H1 (cell line): ENCODE measurements around the gene TBCE. TPM values are rescaled to one million over a fixed set of nuclear protein-coding genes. Genes with fewer than 3 reads are reported as not detected.

Experiments used
- CTCF ChIA-PET: fragments of 300-600 bp; sonication (Branson Sonifier 250); formaldehyde crosslinking; loops from one replicate; lab custom pipeline; 2021; ENCODE audit not compliant: partially characterized antibody; lab: Charles Lee
- POLR2A ChIA-PET: fragments of 300-600 bp; sonication (Branson Sonifier 250); formaldehyde crosslinking; loops from one replicate; lab custom pipeline; 2021; ENCODE audit warnings: inconsistent platforms; ENCODE audit not compliant: partially characterized antibody; lab: Charles Lee
- DNase-seq, 2 experiments: peaks; one replicate each; pipeline versions ENCODE4 v3.0.0 to v3.0.0-alpha.2; 2010 to 2022; ENCODE audit warnings: low spot score in 2 of 2, low read depth in 1 of 2, mixed read lengths in 1 of 2
- FAIRE-seq: peaks from 2 replicates; lab custom pipeline; 2011; peaks lifted over from hg19 to GRCh38; lab: Jason Lieb, UNC
- H2AFZ ChIP-seq: 2 replicates; pipeline ENCODE4 v1.8.1; 2012; ENCODE audit warnings: low read length, inconsistent platforms
- H2AK5ac ChIP-seq: 2 replicates; pipeline ENCODE4 v1.6.1; 2013; ENCODE audit warnings: low read depth, low read length
- H2BK120ac ChIP-seq: replicated peaks from 2 replicates; pipeline ENCODE3; 2013; ENCODE audit warnings: low read depth, low read length, inconsistent platforms
- H2BK12ac ChIP-seq: 2 replicates; pipeline ENCODE4 v1.6.1; 2013; ENCODE audit warnings: low read depth, low read length
- H2BK15ac ChIP-seq: 2 replicates; pipeline ENCODE4 v1.6.1; 2013; ENCODE audit warnings: low read length
- H2BK20ac ChIP-seq: 2 replicates; pipeline ENCODE4 v1.6.1; 2013; ENCODE audit warnings: low read length
- H2BK5ac ChIP-seq: 2 replicates; pipeline ENCODE4 v1.6.1; 2013; ENCODE audit warnings: low read depth, low read length
- H3K14ac ChIP-seq: 2 replicates; pipeline ENCODE4 v1.6.1; 2013; ENCODE audit warnings: inconsistent platforms; ENCODE audit not compliant: insufficient read length
- H3K18ac ChIP-seq: 2 replicates; pipeline ENCODE4 v1.6.1; 2013; ENCODE audit warnings: low read length; ENCODE audit errors: extremely low read depth
- H3K23ac ChIP-seq: 2 replicates; pipeline ENCODE4 v1.6.1; 2013; ENCODE audit warnings: inconsistent platforms; ENCODE audit not compliant: insufficient read length
- H3K23me2 ChIP-seq: 2 replicates; pipeline ENCODE4 v1.6.1; 2013; ENCODE audit warnings: low read depth, low read length
- H3K27ac ChIP-seq: 2 replicates; pipeline ENCODE4 v1.6.1; 2011; ENCODE audit warnings: low read depth, low read length, inconsistent platforms
- H3K27me3 ChIP-seq, 4 experiments: replicated peaks in 1 of 4; 1 replicate in 1 of 4; 2 replicates in 3 of 4; pipeline versions ENCODE4 v1.6.1 to v1.8.1; 2011 to 2013; ENCODE audit warnings: low read length in 3 of 4, mild to moderate bottlenecking in 3 of 4, inconsistent platforms in 2 of 4, mixed read lengths in 2 of 4, moderate library complexity in 1 of 4; ENCODE audit not compliant: control insufficient read depth in 3 of 4, insufficient read depth in 3 of 4; ENCODE audit errors: extremely low read depth in 1 of 4
- H3K36me3 ChIP-seq, 4 experiments: 2 replicates each; pipeline versions ENCODE4 v1.6.1 to v1.8.1; 2011 to 2013; ENCODE audit warnings: mild to moderate bottlenecking in 4 of 4, low read length in 3 of 4, moderate library complexity in 2 of 4, control low read depth in 1 of 4, inconsistent platforms in 1 of 4; ENCODE audit not compliant: insufficient read depth in 4 of 4, control insufficient read depth in 2 of 4
- H3K4ac ChIP-seq: replicated peaks from 2 replicates; pipeline ENCODE3; 2013; ENCODE audit warnings: low read length, low read depth, mixed read lengths, inconsistent platforms; ENCODE audit not compliant: insufficient read length
- H3K4me1 ChIP-seq, 4 experiments: replicated peaks in 1 of 4; 1 replicate in 1 of 4; 2 replicates in 3 of 4; pipeline versions ENCODE4 v1.6.1 to v1.8.1; 2011 to 2013; ENCODE audit warnings: low read length in 3 of 4, inconsistent platforms in 2 of 4, mixed read lengths in 1 of 4; ENCODE audit not compliant: insufficient read depth in 4 of 4, control insufficient read depth in 3 of 4
- H3K4me2 ChIP-seq, 2 experiments: 2 replicates each; pipeline versions ENCODE4 v1.6.1 to v1.8.1; 2011 to 2013; ENCODE audit warnings: low read depth in 2 of 2, low read length in 2 of 2, control low read depth in 1 of 2, inconsistent platforms in 1 of 2, mild to moderate bottlenecking in 1 of 2; ENCODE audit not compliant: insufficient read depth in 1 of 2
- H3K4me3 ChIP-seq, 4 experiments: fragments of 200-600, 300-600 bp in 1 of 4; sonication (generic), shearing (Covaris generic), sonication (Bioruptor Twin) in 1 of 4; 2 replicates each; pipeline versions ENCODE4 v1.5.1 to v1.8.1; 2011 to 2016; ENCODE audit warnings: low read length in 4 of 4, low read depth in 3 of 4, control low read depth in 2 of 4, inconsistent platforms in 2 of 4, mild to moderate bottlenecking in 2 of 4, mixed read lengths in 1 of 4, moderate library complexity in 1 of 4; ENCODE audit not compliant: insufficient read depth in 2 of 4; ENCODE audit errors: extremely low read depth in 1 of 4
- H3K56ac ChIP-seq: replicated peaks from 2 replicates; pipeline ENCODE3; 2013; ENCODE audit warnings: low read depth, mild to moderate bottlenecking, mixed read lengths, low read length, inconsistent platforms; ENCODE audit not compliant: insufficient read length
- H3K79me1 ChIP-seq: 2 replicates; pipeline ENCODE4 v1.6.1; 2013; ENCODE audit warnings: low read depth, low read length, control low read depth
- H3K79me2 ChIP-seq, 2 experiments: 2 replicates each; pipeline versions ENCODE4 v1.6.1 to v1.8.1; 2012 to 2013; ENCODE audit warnings: low read length in 2 of 2, mild to moderate bottlenecking in 2 of 2, inconsistent platforms in 1 of 2; ENCODE audit not compliant: insufficient read depth in 2 of 2, control insufficient read depth in 1 of 2
- H3K9ac ChIP-seq, 4 experiments: replicated peaks in 1 of 4; 1 replicate in 1 of 4; 2 replicates in 3 of 4; pipeline versions ENCODE4 v1.6.1 to v1.8.1; 2011 to 2013; ENCODE audit warnings: low read depth in 3 of 4, low read length in 3 of 4, control low read depth in 2 of 4, mild to moderate bottlenecking in 2 of 4, moderate library complexity in 2 of 4, inconsistent platforms in 1 of 4; ENCODE audit errors: extremely low read depth in 1 of 4
- H3K9me3 ChIP-seq, 2 experiments: 2 replicates each; pipeline versions ENCODE4 v1.6.1 to v1.8.1; 2012 to 2013; ENCODE audit warnings: mild to moderate bottlenecking in 2 of 2, moderate library complexity in 2 of 2, control low read depth in 1 of 2, inconsistent platforms in 1 of 2, low read depth in 1 of 2, low read length in 1 of 2, mixed read lengths in 1 of 2; ENCODE audit not compliant: insufficient read depth in 2 of 2
- H4K20me1 ChIP-seq, 2 experiments: replicated peaks in 1 of 2; 2 replicates each; pipeline versions ENCODE3 to v1.8.1; 2011 to 2013; ENCODE audit warnings: inconsistent platforms in 2 of 2, low read length in 2 of 2, mild to moderate bottlenecking in 1 of 2; ENCODE audit not compliant: insufficient read depth in 2 of 2, control insufficient read depth in 1 of 2
- H4K5ac ChIP-seq: 2 replicates; pipeline ENCODE4 v1.6.1; 2013; ENCODE audit warnings: low read length, low read depth, mixed read lengths, inconsistent platforms; ENCODE audit not compliant: insufficient read length
- H4K8ac ChIP-seq: 2 replicates; pipeline ENCODE4 v1.8.0; 2013; ENCODE audit warnings: mild to moderate bottlenecking, moderate library complexity, low read length, inconsistent platforms; ENCODE audit not compliant: insufficient read depth; ENCODE audit errors: extremely low read depth
- H4K91ac ChIP-seq: replicated peaks from 2 replicates; pipeline ENCODE3; 2013; ENCODE audit warnings: low read length, mixed read lengths, inconsistent platforms; ENCODE audit not compliant: insufficient read length
- CBX5 ChIP-seq: fragments of 300-800, 300-1000 bp; sonication (generic); IDR thresholded peaks from 2 replicates; pipeline ENCODE4 v1.7.1; 2016; ENCODE audit warnings: antibody characterized with exemption, low read length, low read depth
- CHD2 ChIP-seq: IDR thresholded peaks from 2 replicates; pipeline ENCODE4 v1.6.1; 2012; ENCODE audit warnings: low read length, improper control_type of control experiment
- CTBP2 ChIP-seq: IDR thresholded peaks from 2 replicates; pipeline ENCODE4 v1.7.0; 2011; ENCODE audit warnings: borderline replicate concordance, mild to moderate bottlenecking, moderate library complexity, mixed read lengths, low read length; ENCODE audit not compliant: insufficient read depth, insufficient read length
- GABPA ChIP-seq: IDR thresholded peaks from 2 replicates; pipeline ENCODE4 v1.6.1; 2011; ENCODE audit warnings: mild to moderate bottlenecking, low read length, moderate library complexity, borderline replicate concordance; ENCODE audit not compliant: insufficient read depth
- KDM1A ChIP-seq: fragments of 200-600, 300-600 bp; sonication (generic); IDR thresholded peaks from 2 replicates; pipeline ENCODE4 v1.7.1; 2016; ENCODE audit warnings: mild to moderate bottlenecking, low read length, borderline replicate concordance
- POLR2A ChIP-seq, 2 experiments: IDR thresholded peaks; 1 replicate in 1 of 2; 2 replicates in 1 of 2; pipeline ENCODE4 v1.6.1; 2011; ENCODE audit warnings: low read depth in 2 of 2, low read length in 2 of 2, mild to moderate bottlenecking in 2 of 2; ENCODE audit errors: control extremely low read depth in 1 of 2
- POU5F1 ChIP-seq: IDR thresholded peaks from 2 replicates; pipeline ENCODE4 v1.6.1; 2011; ENCODE audit warnings: low read depth, mild to moderate bottlenecking, low read length, moderate library complexity
- SP1 ChIP-seq: IDR thresholded peaks from 2 replicates; pipeline ENCODE4 v1.6.1; 2011; ENCODE audit warnings: low read depth, low read length
- SRF ChIP-seq: IDR thresholded peaks from 2 replicates; pipeline ENCODE4 v1.6.1; 2011; ENCODE audit warnings: mild to moderate bottlenecking, low read depth, low read length, moderate library complexity
- TBP ChIP-seq: IDR thresholded peaks from 2 replicates; pipeline ENCODE4 v1.6.1; 2011; ENCODE audit warnings: low read depth, low read length, improper control_type of control experiment
- ZNF274 ChIP-seq: IDR thresholded peaks from 2 replicates; pipeline ENCODE4 v1.7.0; 2012; ENCODE audit warnings: low read length, borderline replicate concordance; ENCODE audit errors: extremely low read depth
- WGBS, 2 experiments: shearing (Covaris generic) in 1 of 2; methylation state at CpG; one replicate each; pipeline versions ENCODE4 v1.1.6 to v1.1.7; 2013 to 2015; ENCODE audit warnings: low lambda C conversion rate in 2 of 2, mixed read lengths in 2 of 2, inconsistent platforms in 1 of 2, low coverage in 1 of 2, missing lambda C conversion rate in 1 of 2; ENCODE audit not compliant: insufficient replicate concordance in 2 of 2, insufficient coverage in 1 of 2, insufficient read length in 1 of 2; ENCODE audit errors: extremely low coverage in 1 of 2, missing lambda C conversion rate in 1 of 2; 5-methylcytosine and 5-hydroxymethylcytosine counted together
- polyA plus RNA-seq, 7 experiments: library from polyadenylated mRNA; depleted of rRNA in 3 of 7; stranded (reverse) in 5 of 7; unstranded in 2 of 7; fragments of >200 nt in 5 of 7; fragments of 200-250 nt in 2 of 7; gene quantifications; 1 replicate in 5 of 7; 2 replicates in 1 of 7; 4 replicates in 1 of 7; pipeline versions ENCODE4 v1.2.1 to v1.2.3, GENCODE V29; 2011 to 2013; ENCODE audit warnings: missing spikeins in 2 of 7, mixed read lengths in 2 of 7
- total RNA-seq: library from RNA; stranded (reverse); fragmentation: NEBNext Ultra II Directional; extraction: Animal tissue kit (Norgen Biotek cat#: 25700); gene quantifications from 2 replicates; pipeline ENCODE4 v1.2.1, GENCODE V29; 2021
- TF ChIP-seq, protein P1 (sequence below): IDR thresholded peaks from 2 replicates; pipeline ENCODE4 v1.6.1; 2012; ENCODE audit warnings: inconsistent platforms
- TF ChIP-seq, protein P2 (sequence below): IDR thresholded peaks from 2 replicates; pipeline ENCODE4 v1.6.1; 2011; ENCODE audit warnings: low read length, improper control_type of control experiment

Gene TBCE
- total and polyA plus RNA-seq, 2 of the 8 experiments (the other 6 are each of a cell fraction or from before 2014, with no cell fraction given), result 22.7 to 42.9 TPM

DNA sequence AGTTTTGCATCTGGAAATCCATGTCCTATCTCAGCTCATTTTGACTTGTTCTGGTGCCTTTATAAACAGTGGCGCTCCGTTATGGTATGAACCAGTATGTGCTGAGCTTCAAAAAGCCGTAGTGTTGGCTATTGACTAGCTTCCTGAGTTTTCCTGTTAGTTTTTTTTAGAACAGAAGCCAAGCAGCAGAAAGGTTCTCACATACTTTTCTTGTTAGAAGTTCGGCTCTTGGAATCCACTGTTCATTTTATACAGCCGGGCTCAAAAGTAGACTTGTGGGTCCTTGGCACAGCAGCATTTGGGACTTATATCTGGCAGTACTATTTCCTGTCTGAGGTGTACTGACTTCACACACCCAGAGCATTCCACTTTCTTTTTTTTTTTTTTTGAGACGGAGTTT, 63.8 kb downstream of the TBCE start:
- FAIRE-seq, result no peak
- Histone ChIP-seq H3K56ac (no peak overlapping the region), H3K4me2 (no peak overlapping the region), H3K4me3 (no peak overlapping the region), H3K4ac (no peak overlapping the region), H3K9ac (no peak overlapping the region), H3K18ac (no peak overlapping the region), H3K4me1 (no peaks in the 10 kb centered on the region), H3K9me3 (no peaks in the 10 kb centered on the region), H4K8ac (no peak overlapping the region), H4K5ac (no peak overlapping the region), H3K36me3 (peaks cover under 1 to 3% (median 2%) of the 10 kb centered on the region in 4 experiments; a peak in 4 of 8 replicates), H2AK5ac (no peak overlapping the region), H3K79me1 (no peaks in the 10 kb centered on the region; the same call in 1 of the 2 replicates), H3K23ac (no peak overlapping the region), H2AFZ (no peak overlapping the region), H2BK20ac (no peak overlapping the region), H2BK120ac (no peak overlapping the region), H2BK5ac (no peak overlapping the region), H3K23me2 (no peaks in the 10 kb centered on the region), H3K79me2 (no peaks in the 10 kb centered on the region), H3K27me3 (no peaks in the 10 kb centered on the region), H4K91ac (no peak overlapping the region), H3K14ac (no peak overlapping the region), H4K20me1 (no peaks in the 10 kb centered on the region), H2BK15ac (no peak overlapping the region), H2BK12ac (no peak overlapping the region), H3K27ac (no peak overlapping the region)
- no peak for DNase-seq
- 89% methylated on average over 5 of the region's 6 CpGs; no CpG with 5 or more reads in 1 of the 2 experiments for WGBS, 2 experiments
- POLR2A ChIA-PET, result interaction anchor here (0.6 kb wide), 1 partner anchor 189 kb away, joined by 3 read pairs; no protein-coding TSS in a partner anchor
- CTCF ChIA-PET, result interaction anchor here (1.6 kb wide), 1 partner anchor 81 kb away, joined by 3 read pairs; no protein-coding TSS in a partner anchor
- TF ChIP-seq, protein P1, sequence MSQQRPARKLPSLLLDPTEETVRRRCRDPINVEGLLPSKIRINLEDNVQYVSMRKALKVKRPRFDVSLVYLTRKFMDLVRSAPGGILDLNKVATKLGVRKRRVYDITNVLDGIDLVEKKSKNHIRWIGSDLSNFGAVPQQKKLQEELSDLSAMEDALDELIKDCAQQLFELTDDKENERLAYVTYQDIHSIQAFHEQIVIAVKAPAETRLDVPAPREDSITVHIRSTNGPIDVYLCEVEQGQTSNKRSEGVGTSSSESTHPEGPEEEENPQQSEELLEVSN, result no peak
- no peak for TF ChIP-seq CHD2
- TF ChIP-seq POLR2A (IDR thresholded peaks at IDR 0.05; ENCODE audit: control extremely low read depth in 1 of 2, low read depth in 2 of 2, low read length in 2 of 2), result no peak
- no peak for TF ChIP-seq SP1
- TF ChIP-seq KDM1A, result no peak
- TF ChIP-seq ZNF274, result no peak
- no peak for TF ChIP-seq TBP
- no peak for TF ChIP-seq GABPA
- TF ChIP-seq, protein P2, sequence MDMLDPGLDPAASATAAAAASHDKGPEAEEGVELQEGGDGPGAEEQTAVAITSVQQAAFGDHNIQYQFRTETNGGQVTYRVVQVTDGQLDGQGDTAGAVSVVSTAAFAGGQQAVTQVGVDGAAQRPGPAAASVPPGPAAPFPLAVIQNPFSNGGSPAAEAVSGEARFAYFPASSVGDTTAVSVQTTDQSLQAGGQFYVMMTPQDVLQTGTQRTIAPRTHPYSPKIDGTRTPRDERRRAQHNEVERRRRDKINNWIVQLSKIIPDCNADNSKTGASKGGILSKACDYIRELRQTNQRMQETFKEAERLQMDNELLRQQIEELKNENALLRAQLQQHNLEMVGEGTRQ, result no peak
- TF ChIP-seq SRF, result no peak
- TF ChIP-seq CBX5, result no peak
- TF ChIP-seq CTBP2, result no peak
- TF ChIP-seq POU5F1, result no peak
